Activated naive CD4-positive, alpha-beta T cell treated with anti-CD3 and anti-CD28 coated beads, Interleukin-2, amount 50 U/mL, for 16 hours (primary cell): ENCODE results near the gene DPP9.
"Not testable (repeated sequence)": the region's sequence is repeated elsewhere in the genome, so short reads cannot be mapped to it uniquely, and the experiment has no call there.

ENCODE experiments used
- DNase-seq: peaks from one replicate; pipeline ENCODE4 v3.0.0-alpha.2; 2020

Gene DPP9

DNA sequence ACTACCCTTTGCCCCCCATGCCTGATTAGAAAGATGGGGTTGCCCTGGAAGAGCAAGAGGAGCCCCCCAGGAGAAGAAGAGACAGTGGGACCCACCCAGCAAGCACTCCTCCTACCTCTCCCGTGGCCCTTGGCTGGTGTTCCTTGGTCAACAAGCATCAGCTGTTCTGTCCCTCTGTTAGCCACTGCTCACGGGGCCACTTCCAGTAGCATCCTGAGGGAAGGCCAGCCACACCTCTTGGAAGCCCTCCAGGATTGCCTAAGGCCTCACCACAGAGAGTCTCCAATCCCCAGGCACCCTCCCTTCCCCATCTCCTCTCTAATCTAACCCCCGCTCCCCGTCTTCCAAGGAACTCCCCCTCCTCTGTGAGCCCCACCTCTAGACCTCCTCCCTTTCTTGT lies 15.1 kb upstream of the DPP9 start:
- no peak for DNase-seq

- DNase-seq, result no peak
Measured at GRCh38 chr19:4737955-4738600, 14.4 kb upstream of the DPP9 start.

- DNase-seq, result no peak
Measured at GRCh38 chr19:4733755-4734345, 10.2 kb upstream of the DPP9 start.

DNA sequence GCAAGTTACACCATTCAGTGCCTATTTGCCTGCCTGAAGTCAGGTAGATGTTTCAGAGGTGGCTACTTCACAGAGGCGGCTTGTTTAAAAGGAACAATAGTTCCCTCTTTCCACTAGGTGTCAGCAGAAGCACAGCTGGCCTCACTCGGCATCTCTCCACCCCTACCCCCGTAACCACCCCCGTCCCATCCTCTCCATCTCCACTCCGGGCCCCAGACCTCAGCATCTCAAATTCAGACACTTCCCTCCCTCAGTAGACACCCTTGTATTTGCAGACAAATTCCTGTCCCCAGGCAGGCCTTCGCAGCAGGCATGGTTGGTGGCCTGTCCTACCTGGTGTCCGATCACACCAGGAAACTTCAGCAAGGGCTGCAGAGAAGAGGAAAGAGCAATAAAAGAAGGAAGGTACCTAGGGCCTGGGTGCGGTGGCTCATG lies 9.1 kb upstream of the DPP9 start:
- peak; percentile 51 for DNase-seq

DNA sequence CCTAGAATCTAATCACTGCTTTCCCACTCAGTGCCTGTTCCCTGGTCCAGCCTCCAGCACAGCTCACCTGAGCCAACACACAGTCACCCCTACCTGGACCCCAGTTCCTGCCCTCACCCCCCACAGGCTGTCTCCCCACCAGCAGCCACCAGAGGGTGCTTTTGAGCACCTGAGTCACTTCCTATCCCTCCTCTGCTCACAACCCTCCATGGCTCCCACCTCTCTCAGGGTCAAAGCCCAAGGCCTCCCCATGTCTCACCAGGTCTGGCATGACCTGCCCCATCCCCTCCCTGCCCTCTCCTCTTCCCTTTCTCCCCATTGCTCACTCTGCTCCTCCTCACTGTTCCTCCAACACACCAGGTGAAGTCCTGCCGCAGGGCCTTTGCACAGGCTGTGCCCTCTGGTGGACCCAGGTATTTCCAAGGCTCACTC lies 7.1 kb upstream of the DPP9 start:
- DNase-seq, result peak; percentile 68

DNA sequence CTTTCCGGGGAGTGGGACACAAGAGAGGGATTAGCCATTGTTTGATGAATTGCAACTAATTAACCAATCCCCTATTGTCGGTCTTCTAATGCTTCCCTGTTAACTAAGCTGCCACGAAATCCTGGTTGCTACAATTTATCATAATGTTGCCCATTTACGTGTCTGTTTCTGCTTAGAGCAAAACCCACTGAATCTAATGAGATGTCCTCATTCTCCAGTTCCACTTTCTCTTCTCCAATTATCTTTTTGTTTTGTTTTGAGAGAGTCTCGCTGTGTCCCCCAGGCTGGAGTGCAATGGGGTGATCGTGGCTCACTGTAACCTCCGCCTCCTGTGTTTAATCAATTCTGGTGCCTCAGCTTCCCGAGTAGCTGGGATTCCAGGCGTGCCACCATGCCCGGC lies 5.2 kb upstream of the DPP9 start:
- no peak for DNase-seq

DNA sequence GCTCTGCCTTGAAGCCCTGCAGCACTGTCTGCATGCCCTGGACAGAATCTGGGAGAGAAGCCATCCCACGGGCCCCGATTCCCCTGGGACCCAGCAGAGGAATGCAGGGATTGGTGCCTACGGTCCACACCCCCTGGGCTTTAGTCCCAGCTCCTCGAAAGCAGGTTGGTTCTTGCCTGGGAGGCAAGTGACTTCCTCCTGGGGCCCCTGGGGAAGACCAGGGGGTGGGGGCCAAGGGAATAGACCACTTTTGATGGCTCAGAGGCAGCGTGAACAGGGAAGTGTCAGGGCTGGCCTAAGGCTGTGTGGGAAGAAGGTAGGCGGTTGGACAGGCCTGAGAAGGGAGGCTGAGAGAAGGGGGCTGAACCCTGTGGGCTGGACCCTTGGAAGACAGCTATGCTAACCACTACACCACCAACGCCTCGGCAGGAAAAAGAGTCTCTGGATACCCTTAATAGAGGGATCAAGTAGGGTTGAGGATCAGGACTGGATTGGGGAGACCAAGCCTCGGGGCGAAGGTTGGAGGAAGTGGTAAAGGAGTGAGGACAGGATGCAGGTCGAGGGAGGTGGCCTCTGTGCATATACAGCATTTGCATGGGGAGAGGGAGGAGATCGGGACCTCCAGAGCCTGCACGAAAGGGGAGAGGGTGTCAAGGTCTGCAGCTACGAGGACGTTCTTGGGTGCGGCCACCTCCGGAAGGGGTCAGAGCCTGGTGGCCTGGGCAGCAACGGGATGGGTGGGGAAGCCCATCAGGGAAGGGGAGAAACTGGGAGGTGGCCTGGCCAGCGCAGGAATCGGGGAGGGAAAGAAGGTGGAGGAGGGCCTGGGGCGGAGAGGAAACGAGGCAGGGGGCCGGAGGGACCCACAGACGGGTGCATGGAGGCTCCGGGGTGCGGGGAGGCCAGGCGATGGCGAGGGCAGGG lies 709 bp downstream of the DPP9 start:
- no peak for DNase-seq

DNA sequence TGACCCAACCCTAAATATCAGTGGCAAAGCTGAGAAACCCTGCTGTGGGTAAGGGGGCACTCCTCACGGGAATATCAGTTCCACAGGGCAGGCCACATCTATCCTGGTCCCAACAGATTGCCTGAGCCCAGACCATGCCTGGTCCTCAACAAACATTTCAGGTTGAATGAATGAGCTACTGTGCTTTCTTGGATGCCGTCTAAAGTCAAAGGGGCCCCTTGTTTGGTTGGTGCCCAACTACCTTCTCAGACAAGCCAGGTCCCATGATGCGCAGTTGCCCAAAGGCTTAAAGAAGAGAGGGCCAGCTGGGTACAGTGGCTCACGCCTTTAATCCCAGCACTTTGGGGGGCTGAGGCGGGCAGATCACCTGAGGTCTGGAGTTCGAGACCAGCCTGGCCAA lies 2.4 kb downstream of the DPP9 start:
- DNase-seq, result no peak

GRCh38 chr19:4720037-4720700 lies 3.5 kb downstream of the DPP9 start:
- DNase-seq, result no peak

- no peak for DNase-seq
Measured at GRCh38 chr19:4719499-4719866, 4.2 kb downstream of the DPP9 start.

DNA sequence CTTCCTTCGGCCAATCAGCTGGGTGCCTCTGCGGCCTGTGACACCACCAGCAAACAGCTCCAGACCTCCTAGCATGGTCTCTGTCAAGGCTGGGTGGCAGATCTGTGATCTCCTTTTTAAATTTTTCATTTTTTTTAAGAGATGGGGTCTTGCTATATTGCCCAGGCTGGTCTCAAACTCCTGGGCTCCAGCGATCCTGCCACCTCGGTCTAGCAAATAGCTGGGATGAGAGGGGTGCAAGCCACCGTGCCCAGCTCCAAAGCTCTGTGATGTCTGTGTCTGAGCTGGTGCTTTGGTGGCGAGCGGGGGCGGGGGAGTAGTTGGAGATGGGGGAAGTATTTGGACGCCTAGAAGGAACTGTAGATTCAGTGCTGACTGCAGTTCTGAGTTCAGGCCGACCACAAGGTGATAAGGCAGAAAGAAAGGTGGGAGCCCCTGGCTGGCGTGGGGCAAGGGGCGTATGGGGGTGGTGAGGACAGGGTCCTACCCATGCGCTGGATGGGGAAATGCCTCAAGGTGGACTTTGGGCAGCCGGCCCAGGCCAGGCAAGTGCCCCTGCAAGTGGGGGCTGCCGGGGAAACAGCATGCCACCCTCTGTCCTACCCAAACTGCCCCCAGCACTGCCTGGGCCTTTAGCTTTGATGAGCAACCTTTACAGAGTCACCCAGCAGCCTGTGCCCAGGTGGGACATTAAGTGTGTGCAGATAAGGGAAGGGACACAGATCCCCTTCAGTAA lies 5.5 kb downstream of the DPP9 start:
- DNase-seq, result no peak

- DNase-seq, result no peak
Measured at GRCh38 chr19:4717191-4717965, 6.3 kb downstream of the DPP9 start.

DNA sequence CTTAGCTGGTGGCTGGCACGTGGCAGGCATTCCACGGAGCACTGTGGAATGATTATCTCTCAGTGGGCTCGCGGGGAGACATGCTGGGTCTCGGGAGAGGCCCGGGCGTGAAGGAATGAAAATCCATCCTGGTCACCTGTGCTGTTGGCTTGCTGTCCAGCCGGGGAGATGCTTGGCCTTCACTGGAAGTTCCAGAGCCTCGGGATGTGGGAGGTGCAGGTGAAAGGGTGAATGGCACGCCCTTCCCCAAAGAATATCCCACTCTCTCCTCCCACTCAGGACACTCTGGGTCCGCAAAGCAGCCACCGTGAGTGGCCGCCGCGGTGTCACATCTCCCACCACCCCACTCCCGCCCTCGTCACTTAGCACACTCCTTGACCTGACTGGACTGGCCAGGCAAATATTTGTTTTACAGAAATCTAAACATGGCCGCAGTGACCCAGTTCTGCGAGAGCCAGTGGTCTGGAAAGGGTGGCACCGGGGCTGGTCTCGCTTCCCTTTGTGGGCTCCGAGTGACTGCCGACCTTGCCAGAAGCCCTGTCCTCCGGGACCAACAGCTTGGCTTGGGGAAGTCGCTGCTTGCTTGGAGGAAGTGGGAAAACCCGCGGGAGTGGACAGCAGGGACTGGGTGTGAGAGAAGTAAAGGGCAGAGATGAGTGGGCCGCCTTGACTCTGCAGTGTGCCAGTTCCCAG lies 8.0 kb downstream of the DPP9 start:
- DNase-seq, result no peak

DNA sequence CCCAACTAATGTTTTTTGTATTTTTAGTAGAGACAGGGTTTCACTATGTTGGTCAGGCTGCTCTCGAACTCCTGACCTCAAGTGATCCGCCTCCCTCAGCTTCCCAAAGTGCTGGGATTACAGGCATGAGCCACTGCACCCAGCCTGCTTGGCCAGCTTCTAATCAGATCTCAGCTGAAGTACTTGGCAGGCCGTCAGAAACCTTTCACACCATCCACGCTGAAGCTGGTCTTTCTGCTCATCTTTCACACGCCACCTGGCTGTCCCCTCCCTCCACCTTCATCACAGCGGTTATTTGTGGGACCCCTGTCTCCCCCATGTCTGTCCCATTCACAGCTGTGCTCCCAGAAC lies 8.5 kb downstream of the DPP9 start:
- not testable (repeated sequence) for DNase-seq

GRCh38 chr19:4714016-4714415 lies 9.6 kb downstream of the DPP9 start:
- no peak for DNase-seq

- no peak for DNase-seq
Measured at GRCh38 chr19:4713384-4713951, 10.2 kb downstream of the DPP9 start.

DNA sequence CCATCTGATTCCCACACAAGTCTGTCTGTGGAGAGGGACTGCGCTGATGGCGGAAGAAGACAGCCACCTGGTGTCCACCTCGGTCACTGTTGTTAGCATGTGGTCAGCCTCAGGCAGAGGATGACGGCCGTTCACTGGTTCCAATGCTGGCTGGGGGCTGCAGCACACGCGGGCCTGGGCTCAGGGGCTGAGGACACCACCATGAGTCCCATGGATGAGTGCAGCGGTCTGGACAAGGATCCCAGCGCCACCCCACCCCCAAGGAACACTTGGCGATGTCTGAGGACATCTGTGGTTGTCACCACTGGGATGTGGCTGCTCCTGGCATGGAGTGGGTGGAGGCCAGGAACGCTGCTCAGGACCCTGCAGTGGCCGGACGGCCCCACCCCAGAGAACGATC lies 10.9 kb downstream of the DPP9 start:
- DNase-seq, result no peak

GRCh38 chr19:4711211-4711610 lies 12.4 kb downstream of the DPP9 start:
- DNase-seq, result no peak

DNA sequence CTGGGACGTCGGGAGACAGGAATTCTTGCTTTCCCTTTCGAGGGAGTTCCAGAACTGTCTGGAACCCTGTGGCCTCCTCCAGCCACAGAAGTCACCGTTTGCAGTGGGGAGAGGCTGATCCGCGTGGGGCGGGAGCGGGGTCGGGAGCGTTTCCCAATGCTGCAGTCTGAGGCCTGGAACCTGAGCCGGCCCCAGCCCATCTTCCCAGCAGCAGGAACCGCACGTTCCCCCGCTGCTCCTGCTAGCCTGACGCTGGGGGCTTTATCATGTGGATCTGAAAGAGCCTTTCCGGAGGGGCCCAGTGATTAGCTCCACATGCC lies 13.4 kb downstream of the DPP9 start:
- DNase-seq, result no peak

DNA sequence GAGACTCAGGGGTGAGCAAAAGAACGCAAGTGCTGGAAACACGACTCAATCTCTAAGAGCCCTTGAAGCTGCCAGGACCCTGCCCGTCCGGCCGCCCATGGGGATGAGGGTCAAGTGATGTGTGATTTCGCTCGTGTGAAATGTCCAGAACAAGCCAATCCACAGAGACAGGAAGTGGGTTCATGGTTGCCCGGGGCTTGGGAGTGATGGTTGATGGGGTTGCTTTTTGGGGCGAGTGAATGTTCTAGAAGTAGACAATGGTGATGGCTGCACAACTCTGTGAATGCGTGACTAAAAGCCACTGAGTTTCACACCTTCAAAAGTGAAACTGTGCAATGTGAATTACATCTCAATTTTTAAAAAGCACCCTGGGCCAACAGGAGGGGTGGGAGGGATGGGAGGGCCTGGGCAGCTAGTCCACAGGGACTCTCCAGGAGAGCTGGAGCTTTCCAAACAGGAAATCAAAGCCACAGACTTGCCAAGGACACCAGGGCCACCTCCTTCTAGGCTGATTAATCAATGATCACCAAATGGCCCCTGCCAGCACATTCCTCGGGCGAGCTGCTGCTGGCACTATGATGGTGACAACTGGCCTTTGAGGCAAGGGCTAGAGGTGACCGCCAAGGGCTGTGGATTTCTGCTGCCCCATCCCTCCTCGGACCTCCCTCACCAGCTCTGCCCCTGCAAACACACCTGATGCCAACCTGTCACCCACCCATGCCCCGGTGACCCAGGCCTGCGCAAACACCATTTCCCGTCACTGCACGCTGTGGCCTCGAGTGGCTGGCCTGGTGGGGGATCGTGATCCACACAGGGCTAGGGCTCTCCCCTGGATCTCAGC lies 14.0 kb downstream of the DPP9 start:
- no peak for DNase-seq
